Erythroblast (primary cell): ENCODE data around the gene PTPN13.

Experiments used
- GATA1 ChIP-seq: IDR thresholded peaks from 2 replicates; pipeline ENCODE4 v1.6.1; 2011; ENCODE audit warnings: low read depth, mild to moderate bottlenecking, control low read depth, low read length, moderate library complexity
- POLR2A ChIP-seq: IDR thresholded peaks from 2 replicates; pipeline ENCODE4 v1.6.1; 2011; ENCODE audit warnings: mild to moderate bottlenecking, low read length

- TF ChIP-seq POLR2A (no peak), GATA1 (no peak)
These were observed 6.0 kb downstream of the PTPN13 start for GRCh38 chr4:86600007-86600653.
